ENCODE results near the gene TIGD1.
"Not testable (repeated sequence)": the region's sequence is repeated elsewhere in the genome, so short reads cannot be mapped to it uniquely, and the experiment has no call there.

TIGD1 gene

GRCh38 chr2:232570481-232570880 lies 20.1 kb upstream of the TIGD1 start:
- DNase-seq (ENCODE audit: low spot score) = not testable (repeated sequence)

DNA sequence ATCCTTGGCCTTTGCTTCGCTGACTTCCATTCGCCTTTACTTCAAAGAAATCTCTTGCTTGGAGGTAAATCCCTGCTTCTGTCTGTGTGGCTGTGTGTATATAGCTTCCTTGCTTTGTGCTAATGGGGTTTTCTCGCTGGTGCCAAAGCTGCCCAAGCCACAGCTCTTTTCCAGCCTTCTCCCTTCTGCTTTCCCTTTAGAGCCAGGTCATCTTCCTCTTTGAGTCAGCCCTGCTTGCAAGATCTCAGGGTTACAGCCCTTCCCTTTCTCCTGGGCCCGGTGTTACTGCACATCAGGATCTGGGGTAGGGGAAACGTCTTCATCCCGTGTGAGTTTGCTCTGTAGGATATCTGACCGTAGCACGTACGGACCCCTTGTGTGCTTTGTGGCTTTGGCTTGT lies 19.2 kb upstream of the TIGD1 start:
- no peak for DNase-seq (ENCODE audit: low spot score)

GRCh38 chr2:232568161-232568560 lies 17.8 kb upstream of the TIGD1 start:
- no peak for DNase-seq (ENCODE audit: low spot score)

DNA sequence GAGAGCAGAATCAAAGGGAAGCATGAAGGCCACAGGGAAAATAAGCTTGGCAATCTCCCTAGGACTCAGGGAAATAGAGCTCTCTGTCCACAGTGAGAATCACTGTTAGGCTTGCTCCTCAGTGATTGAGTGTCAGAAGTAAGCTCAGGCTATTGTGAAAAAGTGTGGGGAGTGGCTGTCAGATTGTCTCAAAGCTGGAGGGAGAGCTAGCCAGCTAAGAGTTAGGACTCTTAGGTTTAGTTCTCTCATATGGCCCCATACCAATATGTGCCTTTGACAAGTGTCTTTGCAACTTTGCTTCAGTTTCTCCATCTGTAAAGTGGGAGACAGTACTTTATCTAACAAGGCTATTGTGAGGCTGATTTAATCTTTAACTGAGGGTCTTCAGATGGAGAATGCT lies 17.4 kb upstream of the TIGD1 start:
- DNase-seq (ENCODE audit: low spot score) = no peak

DNA sequence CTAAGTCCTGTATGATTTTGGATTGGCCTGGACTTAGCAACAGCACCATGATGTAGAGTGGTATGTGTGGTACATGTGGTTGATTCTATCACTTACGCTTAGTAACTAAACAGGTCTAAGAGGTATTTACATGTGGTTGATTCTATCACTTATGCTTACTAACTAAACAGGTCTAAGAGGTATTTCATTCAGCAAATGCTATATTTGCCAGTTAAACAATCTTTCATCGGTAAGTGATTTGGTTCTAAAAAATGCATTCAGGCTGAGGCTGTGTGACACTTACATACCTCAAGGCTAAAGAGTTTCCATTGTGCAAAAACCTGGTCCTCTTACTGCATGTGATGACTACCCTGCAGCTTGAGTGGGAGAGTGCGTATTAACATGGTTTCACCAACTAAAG lies 13.2 kb upstream of the TIGD1 start:
- DNase-seq (ENCODE audit: low spot score) = no peak

DNA sequence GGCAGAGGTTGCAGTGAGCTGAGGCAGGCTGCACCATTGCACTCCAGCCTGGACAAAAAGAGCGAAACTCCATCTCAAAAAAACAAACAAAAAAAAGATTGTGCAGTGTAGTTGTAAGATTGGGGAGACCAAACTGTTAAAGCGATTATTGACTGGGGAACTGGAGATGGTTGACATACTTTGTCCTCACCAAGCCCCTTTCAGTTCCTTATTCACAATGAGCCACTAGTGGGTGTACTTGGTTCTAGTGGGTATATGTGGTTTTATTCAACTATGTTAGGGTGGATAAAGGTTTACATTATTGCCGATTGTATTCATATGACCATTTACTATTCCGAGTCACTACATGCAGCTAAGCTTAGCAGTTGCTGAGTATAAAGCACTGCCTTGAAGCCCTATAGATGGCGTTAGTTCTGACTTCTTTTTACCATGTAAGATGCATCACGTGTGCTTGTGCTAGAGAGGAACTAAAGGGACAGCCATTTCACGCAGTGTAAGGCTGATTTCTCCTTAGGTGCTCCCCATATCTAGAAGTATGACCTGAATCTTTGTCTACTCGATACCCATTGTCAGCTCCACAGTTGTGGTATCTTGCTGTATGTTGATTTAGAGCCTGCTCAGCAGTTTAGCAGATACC lies 12.3 kb upstream of the TIGD1 start:
- no peak for DNase-seq (ENCODE audit: low spot score)

- no peak for DNase-seq (ENCODE audit: low spot score)
Observed at GRCh38 chr2:232556426-232556825, 6.1 kb upstream of the TIGD1 start.

GRCh38 chr2:232551776-232552175 lies 1.4 kb upstream of the TIGD1 start:
- no peak for DNase-seq (ENCODE audit: low spot score)

- no peak for DNase-seq (ENCODE audit: low spot score)
Observed at GRCh38 chr2:232551250-232551638, 887 bp upstream of the TIGD1 start.

DNA sequence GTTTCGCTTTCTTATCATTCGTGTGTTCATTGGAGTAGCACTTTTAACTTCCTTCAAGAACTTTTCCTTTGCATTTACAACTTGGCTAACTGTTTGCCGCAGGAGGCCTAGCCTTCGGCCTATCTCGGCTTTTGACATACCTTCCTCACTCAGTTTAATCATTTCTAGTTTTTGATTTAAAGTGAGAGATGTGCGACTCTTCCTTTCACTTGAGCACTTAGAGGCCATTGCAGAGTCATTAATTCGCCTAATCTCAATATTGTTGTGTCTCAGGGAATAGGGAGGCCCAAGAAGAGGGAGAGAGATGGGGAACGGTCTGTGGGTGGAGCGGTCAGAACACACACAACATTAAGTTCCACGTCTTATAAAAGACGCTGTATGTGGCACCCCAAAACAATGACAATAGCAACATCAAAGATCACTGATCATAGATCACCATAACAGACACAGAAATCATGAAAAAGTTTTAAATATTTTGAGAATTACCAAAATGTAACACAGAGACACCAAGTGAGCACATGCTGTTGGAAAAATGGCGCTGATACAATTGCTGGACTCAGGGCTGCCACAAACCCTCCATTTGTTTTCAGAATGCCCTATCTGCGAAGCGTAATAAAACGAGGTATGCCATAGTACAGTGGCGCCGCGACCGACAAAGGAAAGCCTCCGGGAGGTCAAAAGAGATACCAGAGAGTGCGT lies 553 bp downstream of the TIGD1 start:
- no peak for DNase-seq (ENCODE audit: low spot score)

- no peak for DNase-seq (ENCODE audit: low spot score)
Observed at GRCh38 chr2:232547991-232548390, 2.4 kb downstream of the TIGD1 start.

DNA sequence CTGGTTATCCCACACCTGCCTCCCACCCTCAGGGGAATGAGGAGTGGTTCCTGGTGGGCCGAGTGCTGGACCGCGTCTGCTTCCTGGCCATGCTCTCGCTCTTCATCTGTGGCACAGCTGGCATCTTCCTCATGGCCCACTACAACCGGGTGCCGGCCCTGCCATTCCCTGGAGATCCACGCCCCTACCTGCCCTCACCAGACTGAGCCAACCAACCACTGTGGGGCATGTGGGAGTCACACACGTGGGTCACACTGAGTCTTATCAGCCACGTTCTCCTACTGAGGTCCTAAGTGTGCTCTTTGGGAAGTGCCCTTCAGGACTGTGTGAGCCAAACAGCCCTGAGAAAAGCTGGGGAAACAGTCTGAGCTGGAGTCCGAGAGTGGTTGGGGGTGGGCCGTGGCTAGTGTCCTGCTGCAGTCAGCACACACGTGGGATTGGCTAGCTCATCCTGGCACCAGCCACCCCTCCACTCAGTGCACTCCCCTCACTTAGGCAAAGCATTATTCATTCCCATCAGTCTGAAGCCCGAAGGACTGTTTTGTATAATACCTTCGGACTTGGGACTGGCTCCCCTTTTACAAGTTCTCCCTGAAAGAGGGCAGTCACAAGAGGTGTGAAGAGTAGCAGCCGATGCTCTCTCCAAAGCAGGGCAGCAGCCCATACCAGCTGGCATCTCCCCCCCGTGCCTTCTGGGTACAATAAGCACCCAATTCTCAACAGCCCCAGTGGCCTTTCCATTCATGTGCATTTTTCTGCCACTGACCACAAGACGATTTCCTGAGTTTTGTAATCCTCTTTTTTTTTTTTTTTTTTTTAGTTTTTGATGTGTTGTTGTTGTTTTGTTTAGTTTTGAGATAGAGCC lies 4.6 kb downstream of the TIGD1 start:
- no peak for DNase-seq (ENCODE audit: low spot score)

- no peak for DNase-seq (ENCODE audit: low spot score)
Observed at GRCh38 chr2:232544674-232545073, 5.7 kb downstream of the TIGD1 start.

DNA sequence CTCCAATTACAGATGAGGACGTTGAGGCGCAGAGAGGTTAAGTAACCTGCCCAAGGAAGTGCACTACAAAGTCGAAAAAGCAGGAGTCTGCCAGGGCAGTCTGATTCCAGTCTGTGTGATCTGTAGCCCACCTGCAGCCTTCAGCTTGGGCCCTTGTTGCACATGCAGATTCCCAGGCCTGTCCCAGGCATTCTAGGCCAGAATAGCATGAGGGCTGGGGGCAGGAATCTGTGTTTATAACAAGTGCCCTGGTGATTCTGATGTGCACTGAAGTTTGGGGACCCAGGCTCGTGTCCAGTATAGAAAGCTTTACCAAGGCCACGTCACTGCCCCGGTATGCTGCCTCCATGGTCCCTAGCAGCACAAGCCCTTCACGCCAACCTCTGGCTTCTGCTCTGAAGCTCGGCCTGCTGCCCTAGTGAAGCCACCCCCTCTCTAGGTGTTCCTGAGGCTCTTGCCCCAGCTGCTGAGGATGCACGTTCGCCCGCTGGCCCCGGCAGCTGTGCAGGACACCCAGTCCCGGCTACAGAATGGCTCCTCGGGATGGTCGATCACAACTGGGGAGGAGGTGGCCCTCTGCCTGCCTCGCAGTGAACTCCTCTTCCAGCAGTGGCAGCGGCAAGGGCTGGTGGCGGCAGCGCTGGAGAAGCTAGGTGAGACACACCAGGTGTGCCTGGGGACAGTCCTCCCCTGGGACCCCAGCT lies 6.3 kb downstream of the TIGD1 start:
- DNase-seq (ENCODE audit: low spot score) = no peak

DNA sequence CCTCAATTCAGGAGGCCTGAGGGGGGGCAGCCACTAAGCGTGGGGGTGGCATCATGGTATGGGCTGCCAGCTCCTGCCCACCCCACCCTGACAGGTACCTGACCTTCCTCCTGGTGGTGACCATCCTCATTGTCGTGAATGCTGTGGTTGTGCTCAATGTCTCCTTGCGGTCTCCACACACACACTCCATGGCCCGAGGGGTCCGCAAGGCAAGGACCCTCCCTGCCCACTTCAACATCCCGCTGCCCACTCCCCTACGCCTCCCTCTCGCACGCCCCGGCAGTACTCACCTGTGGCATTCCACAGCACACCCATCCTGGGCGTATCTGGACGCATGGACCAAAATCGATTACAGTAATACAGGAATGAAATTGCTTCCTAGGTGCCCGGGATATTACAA lies 6.9 kb downstream of the TIGD1 start:
- DNase-seq (ENCODE audit: low spot score) = no peak

DNA sequence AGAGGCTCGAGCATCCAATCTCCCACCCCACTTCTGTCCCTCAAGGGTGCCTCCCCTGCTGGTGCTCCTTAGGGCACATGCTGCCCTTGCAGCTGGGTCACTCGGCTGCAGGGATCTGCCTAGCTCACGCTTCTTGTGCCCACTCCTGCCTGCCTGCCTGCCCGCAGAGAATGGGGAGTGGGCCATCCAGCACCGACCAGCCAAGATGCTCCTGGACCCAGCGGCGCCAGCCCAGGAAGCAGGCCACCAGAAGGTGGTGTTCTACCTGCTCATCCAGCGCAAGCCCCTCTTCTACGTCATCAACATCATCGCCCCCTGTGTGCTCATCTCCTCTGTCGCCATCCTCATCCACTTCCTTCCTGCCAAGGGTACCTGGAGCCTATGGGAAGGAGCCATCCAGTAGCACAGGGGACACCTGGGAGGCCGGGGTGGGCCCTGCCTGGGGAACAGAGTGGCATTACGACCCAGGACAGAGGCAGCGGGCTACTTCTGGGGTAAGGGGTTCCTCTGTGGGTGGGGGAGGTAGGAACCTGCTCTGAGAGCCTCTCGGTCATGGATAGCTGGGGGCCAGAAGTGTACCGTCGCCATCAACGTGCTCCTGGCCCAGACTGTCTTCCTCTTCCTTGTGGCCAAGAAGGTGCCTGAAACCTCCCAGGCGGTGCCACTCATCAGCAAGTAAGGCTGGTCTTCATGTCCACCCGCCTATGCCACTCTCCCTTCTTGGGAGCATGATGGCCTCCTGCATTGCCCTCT lies 7.5 kb downstream of the TIGD1 start:
- no peak for DNase-seq (ENCODE audit: low spot score)

GRCh38 chr2:232541961-232542714 lies 8.2 kb downstream of the TIGD1 start:
- no peak for DNase-seq (ENCODE audit: low spot score)

DNA sequence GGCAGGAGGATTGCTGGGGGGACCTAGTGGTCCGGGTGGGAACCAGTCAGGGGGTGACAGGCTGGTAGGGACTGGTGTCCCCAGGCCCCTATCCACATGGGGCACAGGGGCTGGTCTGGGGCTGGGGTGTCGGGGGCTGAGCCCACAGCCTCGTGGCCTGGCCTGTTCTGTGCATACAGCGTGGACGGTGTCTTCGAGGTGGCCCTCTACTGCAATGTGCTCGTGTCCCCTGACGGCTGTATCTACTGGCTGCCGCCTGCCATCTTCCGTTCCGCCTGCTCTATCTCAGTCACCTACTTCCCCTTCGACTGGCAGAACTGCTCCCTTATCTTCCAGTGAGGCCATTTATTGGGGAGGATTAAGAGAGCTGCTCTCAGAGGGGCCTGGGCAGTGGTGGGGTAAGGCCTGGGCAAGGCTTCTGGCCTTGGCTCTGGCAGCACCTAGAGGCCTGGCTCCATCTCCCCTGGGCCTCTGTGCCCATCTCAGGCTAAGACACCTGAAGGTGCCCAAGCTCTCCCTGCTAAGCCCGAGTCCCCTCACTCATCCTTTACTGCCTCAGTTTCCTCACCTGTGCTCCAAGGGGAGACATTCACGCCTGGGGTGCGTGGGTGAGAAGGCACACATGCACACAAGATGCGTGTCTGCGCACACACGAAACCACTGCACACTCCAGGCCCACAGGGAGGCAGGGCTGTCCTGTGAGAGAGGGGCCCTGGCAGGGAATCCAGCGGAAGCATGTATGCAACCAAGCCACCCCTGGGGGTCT lies 9.0 kb downstream of the TIGD1 start:
- no peak for DNase-seq (ENCODE audit: low spot score)

- DNase-seq (ENCODE audit: low spot score) = no peak
Observed at GRCh38 chr2:232540441-232541041, 9.8 kb downstream of the TIGD1 start.
